ENCODE measurements around the gene VRK2. TPM values are rescaled to one million over a fixed set of nuclear protein-coding genes. Genes with fewer than 3 reads are reported as not detected.

VRK2 gene
- total RNA-seq, 4 donors from 2014 or later = 11.1 to 18.3 (median 15.1) TPM

GRCh38 chr2:58133395-58133794 is 86.8 kb downstream of the VRK2 start:
- TF ChIP-seq EP300 (IDR thresholded peaks at IDR 0.05) (no peak), POLR2AphosphoS5 (IDR thresholded peaks at IDR 0.05) (no peak), CTCF (IDR thresholded peaks at IDR 0.05) (no peak), POLR2A (IDR thresholded peaks at IDR 0.05) (no peak)
- no peaks in the 10 kb centered on the region for H3K27me3 ChIP-seq
- peaks cover 6% of the 10 kb centered on the region for H3K4me1 ChIP-seq
- H3K4me3 ChIP-seq = no peak overlapping the region
- no peaks in the 10 kb centered on the region for H3K9me3 ChIP-seq
- no peaks in the 10 kb centered on the region for H3K36me3 ChIP-seq
- H3K27ac ChIP-seq = no peak overlapping the region
- DNase-seq (ENCODE audit: low spot score in 2 of 2) = no peak

GRCh38 chr2:58135861-58136260 is 89.3 kb downstream of the VRK2 start:
- no peak for DNase-seq (ENCODE audit: low spot score in 2 of 2)
- peaks cover 6% of the 10 kb centered on the region for H3K4me1 ChIP-seq
- H3K4me3 ChIP-seq = no peak overlapping the region
- H3K9me3 ChIP-seq = no peaks in the 10 kb centered on the region
- no peak for TF ChIP-seq CTCF (IDR thresholded peaks at IDR 0.05)
- TF ChIP-seq POLR2AphosphoS5 (IDR thresholded peaks at IDR 0.05) = no peak
- no peak for TF ChIP-seq POLR2A (IDR thresholded peaks at IDR 0.05)
- no peak for TF ChIP-seq EP300 (IDR thresholded peaks at IDR 0.05)
- H3K27ac ChIP-seq = no peak overlapping the region
- no peaks in the 10 kb centered on the region for H3K36me3 ChIP-seq
- WGBS = 82% methylated on average over 2 of the region's 2 CpGs
- H3K27me3 ChIP-seq = no peaks in the 10 kb centered on the region

GRCh38 chr2:58137221-58137620 is 90.6 kb downstream of the VRK2 start:
- TF ChIP-seq EP300 (IDR thresholded peaks at IDR 0.05) (no peak), POLR2A (IDR thresholded peaks at IDR 0.05) (no peak), POLR2AphosphoS5 (IDR thresholded peaks at IDR 0.05) (no peak), CTCF (IDR thresholded peaks at IDR 0.05) (no peak)
- no peaks in the 10 kb centered on the region for H3K4me1 ChIP-seq
- no peak overlapping the region for H3K4me3 ChIP-seq
- H3K27me3 ChIP-seq = no peaks in the 10 kb centered on the region
- no peak for DNase-seq (ENCODE audit: low spot score in 2 of 2)
- H3K27ac ChIP-seq = no peak overlapping the region
- H3K36me3 ChIP-seq = no peaks in the 10 kb centered on the region
- no peaks in the 10 kb centered on the region for H3K9me3 ChIP-seq

GRCh38 chr2:58137856-58138255 is 91.2 kb downstream of the VRK2 start:
- H3K4me3 ChIP-seq = no peak overlapping the region
- DNase-seq (ENCODE audit: low spot score in 2 of 2) = no peak
- no peaks in the 10 kb centered on the region for H3K27me3 ChIP-seq
- no peaks in the 10 kb centered on the region for H3K4me1 ChIP-seq
- TF ChIP-seq EP300 (IDR thresholded peaks at IDR 0.05) (no peak), POLR2AphosphoS5 (IDR thresholded peaks at IDR 0.05) (no peak), CTCF (IDR thresholded peaks at IDR 0.05) (no peak), POLR2A (IDR thresholded peaks at IDR 0.05) (no peak)
- H3K27ac ChIP-seq = no peak overlapping the region
- no peaks in the 10 kb centered on the region for H3K9me3 ChIP-seq
- WGBS = 92% methylated on average over 1 of the region's 1 CpG
- H3K36me3 ChIP-seq = no peaks in the 10 kb centered on the region

GRCh38 chr2:58138396-58139030 is 91.9 kb downstream of the VRK2 start:
- no peaks in the 10 kb centered on the region for H3K9me3 ChIP-seq
- DNase-seq (ENCODE audit: low spot score in 2 of 2) = no peak
- no peak for TF ChIP-seq POLR2A (IDR thresholded peaks at IDR 0.05)
- TF ChIP-seq EP300 (IDR thresholded peaks at IDR 0.05) = no peak
- TF ChIP-seq POLR2AphosphoS5 (IDR thresholded peaks at IDR 0.05) = no peak
- TF ChIP-seq CTCF (IDR thresholded peaks at IDR 0.05) = no peak
- no peak overlapping the region for H3K4me3 ChIP-seq
- no peak overlapping the region for H3K27ac ChIP-seq
- WGBS = 92% methylated on average over 3 of the region's 3 CpGs
- H3K4me1 ChIP-seq = no peaks in the 10 kb centered on the region
- no peaks in the 10 kb centered on the region for H3K27me3 ChIP-seq
- H3K36me3 ChIP-seq = peaks cover 2% of the 10 kb centered on the region
